GM23338 (cell line): ENCODE data around the gene ZNF638. TPM values are rescaled to one million over a fixed set of nuclear protein-coding genes. Genes with fewer than 3 reads are reported as not detected.

ENCODE experiments used
- ATAC-seq: fragments of 200-7000 bp; cut with Tn5 transposase; 3 replicates; pipeline ENCODE4 v1.9.1; 2020
- DNase-seq: peaks from one replicate; pipeline ENCODE4 v3.0.0-alpha.2; 2015; ENCODE audit warnings: low spot score
- H2AFZ ChIP-seq: fragments of 200-600 bp; sonication (generic); 2 replicates; pipeline ENCODE4 v1.8.0; 2016; ENCODE audit warnings: antibody characterized with exemption, mild to moderate bottlenecking, moderate library complexity
- H3F3A ChIP-seq: fragments of 200-600 bp; sonication (generic); replicated peaks from 2 replicates; pipeline ENCODE4 v1.8.0; 2017; ENCODE audit warnings: antibody characterized with exemption, mixed run types, low read depth
- H3K27ac ChIP-seq: fragments of 200-600 bp; sonication (generic); 2 replicates; pipeline ENCODE4 v1.6.1; 2016; ENCODE audit warnings: low read depth
- H3K27me3 ChIP-seq: fragments of 200-600 bp; sonication (generic); 2 replicates; pipeline ENCODE4 v1.8.0; 2016; ENCODE audit warnings: mild to moderate bottlenecking, mixed run types, moderate library complexity; ENCODE audit not compliant: insufficient read depth
- H3K36me3 ChIP-seq: fragments of 200-600 bp; sonication (generic); 2 replicates; pipeline ENCODE4 v1.8.0; 2016; ENCODE audit warnings: mild to moderate bottlenecking; ENCODE audit not compliant: insufficient read depth
- H3K4me1 ChIP-seq: fragments of 200-600 bp; sonication (generic); 2 replicates; pipeline ENCODE4 v1.8.0; 2016; ENCODE audit warnings: mild to moderate bottlenecking, moderate library complexity; ENCODE audit not compliant: insufficient read depth
- H3K4me2 ChIP-seq: fragments of 200-600 bp; sonication (generic); 2 replicates; pipeline ENCODE4 v1.7.1; 2017; ENCODE audit warnings: mixed run types
- H3K4me3 ChIP-seq: fragments of 200-600 bp; sonication (generic); 2 replicates; pipeline ENCODE4 v1.6.1; 2016; ENCODE audit warnings: mixed run types
- H3K79me2 ChIP-seq: fragments of 200-600 bp; sonication (generic); replicated peaks from 2 replicates; pipeline ENCODE4 v1.8.0; 2017; ENCODE audit warnings: mild to moderate bottlenecking; ENCODE audit not compliant: insufficient read depth
- H3K9me2 ChIP-seq: fragments of 200-600 bp; sonication (generic); 2 replicates; pipeline ENCODE4 v1.8.0; 2017; ENCODE audit not compliant: insufficient read depth
- H4K20me1 ChIP-seq: fragments of 200-600 bp; sonication (generic); replicated peaks from 2 replicates; pipeline ENCODE4 v1.8.0; 2017; ENCODE audit warnings: mild to moderate bottlenecking; ENCODE audit not compliant: insufficient read depth
- H3K27ac Mint-ChIP-seq: 2 replicates; pipeline ENCODE4 v1.8.0; 2020; ENCODE audit warnings: inconsistent platforms, mild to moderate bottlenecking, moderate library complexity, mixed read lengths
- H3K27me3 Mint-ChIP-seq: 3 replicates; pipeline ENCODE4 v1.8.0; 2022; ENCODE audit warnings: low read depth, mild to moderate bottlenecking, moderate library complexity, mixed read lengths, inconsistent platforms; ENCODE audit not compliant: insufficient read depth, poor library complexity
- H3K36me3 Mint-ChIP-seq: 3 replicates; pipeline ENCODE4 v1.8.0; 2021; ENCODE audit warnings: low read depth, mild to moderate bottlenecking, inconsistent platforms, moderate library complexity, mixed read lengths
- H3K4me1 Mint-ChIP-seq: 3 replicates; pipeline ENCODE4 v1.8.0; 2020; ENCODE audit warnings: mild to moderate bottlenecking, inconsistent platforms, mixed read lengths
- H3K4me3 Mint-ChIP-seq: 3 replicates; pipeline ENCODE4 v1.8.0; 2021; ENCODE audit warnings: moderate library complexity, mild to moderate bottlenecking, inconsistent platforms, mixed read lengths
- H3K9me3 Mint-ChIP-seq: 3 replicates; pipeline ENCODE4 v1.8.0; 2020; ENCODE audit warnings: moderate library complexity, mild to moderate bottlenecking, inconsistent platforms, mixed read lengths
- CREB1 ChIP-seq: fragments of 250-450 bp; sonication (Bioruptor Pico); IDR thresholded peaks from 2 replicates; pipeline ENCODE4 v1.5.0; 2020; ENCODE audit warnings: low read depth, mild to moderate bottlenecking, moderate library complexity
- EZH2 ChIP-seq: fragments of 200-600 bp; sonication (generic); IDR thresholded peaks from one replicate; pipeline ENCODE4 v1.8.0; 2017; ENCODE audit warnings: antibody characterized with exemption, mild to moderate bottlenecking, low read depth; ENCODE audit not compliant: unreplicated experiment
- EZH2phosphoT487 ChIP-seq: fragments of 200-600 bp; sonication (generic); IDR thresholded peaks from one replicate; pipeline ENCODE4 v1.8.1; 2018; ENCODE audit warnings: antibody characterized with exemption; ENCODE audit not compliant: unreplicated experiment
- JUNB ChIP-seq: IDR thresholded peaks from one replicate; pipeline ENCODE4 v1.6.1; 2016; ENCODE audit warnings: antibody characterized with exemption; ENCODE audit not compliant: unreplicated experiment
- NANOG ChIP-seq: IDR thresholded peaks from 2 replicates; pipeline ENCODE4 v1.6.1; 2016; ENCODE audit warnings: antibody characterized with exemption, borderline replicate concordance
- POLR2AphosphoS5 ChIP-seq: IDR thresholded peaks from 2 replicates; pipeline ENCODE4 v1.6.1; 2016; ENCODE audit warnings: antibody characterized with exemption, low read depth
- STAT1 ChIP-seq: IDR thresholded peaks from one replicate; pipeline ENCODE4 v1.6.1; 2016; ENCODE audit warnings: antibody characterized with exemption; ENCODE audit not compliant: unreplicated experiment
- ZNF114 ChIP-seq: fragments of 250-450 bp; sonication (Bioruptor Pico); IDR thresholded peaks from 2 replicates; pipeline ENCODE4 v1.5.0; 2020; ENCODE audit warnings: mild to moderate bottlenecking, moderate library complexity
- ZNF331 ChIP-seq: fragments of 250-450 bp; sonication (Bioruptor Pico); IDR thresholded peaks from 2 replicates; pipeline ENCODE4 v1.5.0; 2020; ENCODE audit warnings: low read depth, mild to moderate bottlenecking, moderate library complexity
- polyA plus RNA-seq: library from polyadenylated mRNA; unstranded; fragments of >200 nt; fragmentation: Nextera tagmentation; extraction: Ambion mirVana; gene quantifications from 2 replicates; pipeline ENCODE4 v1.2.1, GENCODE V29; 2016
- total RNA-seq: library from RNA; depleted of rRNA; stranded (reverse); fragments of >200 nt; shearing (Covaris generic); gene quantifications from 2 replicates; pipeline ENCODE4 v1.2.3, GENCODE V29; 2014
- TF ChIP-seq, protein P1 (sequence below): IDR thresholded peaks from 2 replicates; pipeline ENCODE4 v1.6.1; 2016; ENCODE audit warnings: antibody characterized with exemption
- TF ChIP-seq, protein P2 (sequence below): IDR thresholded peaks from one replicate; pipeline ENCODE4 v1.6.1; 2018; ENCODE audit warnings: antibody characterized with exemption; ENCODE audit not compliant: unreplicated experiment
- TF ChIP-seq, protein P3 (sequence below), 2 experiments: fragments of 200-600 bp in 1 of 2; sonication (generic) in 1 of 2; conservative IDR thresholded peaks; 2 replicates each; pipeline versions ENCODE4 v1.5.1 to v1.6.1; 2016 to 2017; ENCODE audit warnings: antibody characterized with exemption in 2 of 2, low read depth in 2 of 2, mild to moderate bottlenecking in 2 of 2, moderate library complexity in 1 of 2

ZNF638 gene
- total and polyA plus RNA-seq, 2 experiments from 2014 or later, result 185 to 190 TPM

DNA sequence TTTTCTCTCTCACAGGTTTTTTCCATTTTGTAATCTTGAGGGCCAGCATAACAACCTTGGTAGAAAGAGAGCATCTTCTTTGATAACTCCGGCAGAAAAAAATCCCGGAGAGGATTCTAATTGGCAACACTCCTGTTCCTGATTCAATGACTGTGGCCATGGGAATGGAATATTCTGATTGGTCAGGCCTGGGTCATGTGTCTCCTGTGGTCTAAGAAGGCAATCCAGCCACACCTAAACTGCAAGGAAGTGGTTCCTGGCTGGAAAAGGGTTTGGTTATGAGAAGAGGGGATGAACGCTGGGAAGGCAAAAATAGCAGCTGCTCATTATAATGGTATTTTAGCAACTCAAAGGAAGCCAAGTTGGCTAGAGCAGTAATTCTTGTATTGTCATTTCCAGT, 24.8 kb upstream of the ZNF638 start (continued):
- TF ChIP-seq, protein P1, sequence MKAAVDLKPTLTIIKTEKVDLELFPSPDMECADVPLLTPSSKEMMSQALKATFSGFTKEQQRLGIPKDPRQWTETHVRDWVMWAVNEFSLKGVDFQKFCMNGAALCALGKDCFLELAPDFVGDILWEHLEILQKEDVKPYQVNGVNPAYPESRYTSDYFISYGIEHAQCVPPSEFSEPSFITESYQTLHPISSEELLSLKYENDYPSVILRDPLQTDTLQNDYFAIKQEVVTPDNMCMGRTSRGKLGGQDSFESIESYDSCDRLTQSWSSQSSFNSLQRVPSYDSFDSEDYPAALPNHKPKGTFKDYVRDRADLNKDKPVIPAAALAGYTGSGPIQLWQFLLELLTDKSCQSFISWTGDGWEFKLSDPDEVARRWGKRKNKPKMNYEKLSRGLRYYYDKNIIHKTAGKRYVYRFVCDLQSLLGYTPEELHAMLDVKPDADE, result no peak
- TF ChIP-seq CREB1 (CRISPR knock-in tag) (no peak), EZH2 (no peak), EZH2phosphoT487 (no peak), JUNB (no peak), NANOG (no peak), STAT1 (no peak)
- TF ChIP-seq, protein P2, sequence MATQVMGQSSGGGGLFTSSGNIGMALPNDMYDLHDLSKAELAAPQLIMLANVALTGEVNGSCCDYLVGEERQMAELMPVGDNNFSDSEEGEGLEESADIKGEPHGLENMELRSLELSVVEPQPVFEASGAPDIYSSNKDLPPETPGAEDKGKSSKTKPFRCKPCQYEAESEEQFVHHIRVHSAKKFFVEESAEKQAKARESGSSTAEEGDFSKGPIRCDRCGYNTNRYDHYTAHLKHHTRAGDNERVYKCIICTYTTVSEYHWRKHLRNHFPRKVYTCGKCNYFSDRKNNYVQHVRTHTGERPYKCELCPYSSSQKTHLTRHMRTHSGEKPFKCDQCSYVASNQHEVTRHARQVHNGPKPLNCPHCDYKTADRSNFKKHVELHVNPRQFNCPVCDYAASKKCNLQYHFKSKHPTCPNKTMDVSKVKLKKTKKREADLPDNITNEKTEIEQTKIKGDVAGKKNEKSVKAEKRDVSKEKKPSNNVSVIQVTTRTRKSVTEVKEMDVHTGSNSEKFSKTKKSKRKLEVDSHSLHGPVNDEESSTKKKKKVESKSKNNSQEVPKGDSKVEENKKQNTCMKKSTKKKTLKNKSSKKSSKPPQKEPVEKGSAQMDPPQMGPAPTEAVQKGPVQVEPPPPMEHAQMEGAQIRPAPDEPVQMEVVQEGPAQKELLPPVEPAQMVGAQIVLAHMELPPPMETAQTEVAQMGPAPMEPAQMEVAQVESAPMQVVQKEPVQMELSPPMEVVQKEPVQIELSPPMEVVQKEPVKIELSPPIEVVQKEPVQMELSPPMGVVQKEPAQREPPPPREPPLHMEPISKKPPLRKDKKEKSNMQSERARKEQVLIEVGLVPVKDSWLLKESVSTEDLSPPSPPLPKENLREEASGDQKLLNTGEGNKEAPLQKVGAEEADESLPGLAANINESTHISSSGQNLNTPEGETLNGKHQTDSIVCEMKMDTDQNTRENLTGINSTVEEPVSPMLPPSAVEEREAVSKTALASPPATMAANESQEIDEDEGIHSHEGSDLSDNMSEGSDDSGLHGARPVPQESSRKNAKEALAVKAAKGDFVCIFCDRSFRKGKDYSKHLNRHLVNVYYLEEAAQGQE, result no peak
- TF ChIP-seq, protein P3, sequence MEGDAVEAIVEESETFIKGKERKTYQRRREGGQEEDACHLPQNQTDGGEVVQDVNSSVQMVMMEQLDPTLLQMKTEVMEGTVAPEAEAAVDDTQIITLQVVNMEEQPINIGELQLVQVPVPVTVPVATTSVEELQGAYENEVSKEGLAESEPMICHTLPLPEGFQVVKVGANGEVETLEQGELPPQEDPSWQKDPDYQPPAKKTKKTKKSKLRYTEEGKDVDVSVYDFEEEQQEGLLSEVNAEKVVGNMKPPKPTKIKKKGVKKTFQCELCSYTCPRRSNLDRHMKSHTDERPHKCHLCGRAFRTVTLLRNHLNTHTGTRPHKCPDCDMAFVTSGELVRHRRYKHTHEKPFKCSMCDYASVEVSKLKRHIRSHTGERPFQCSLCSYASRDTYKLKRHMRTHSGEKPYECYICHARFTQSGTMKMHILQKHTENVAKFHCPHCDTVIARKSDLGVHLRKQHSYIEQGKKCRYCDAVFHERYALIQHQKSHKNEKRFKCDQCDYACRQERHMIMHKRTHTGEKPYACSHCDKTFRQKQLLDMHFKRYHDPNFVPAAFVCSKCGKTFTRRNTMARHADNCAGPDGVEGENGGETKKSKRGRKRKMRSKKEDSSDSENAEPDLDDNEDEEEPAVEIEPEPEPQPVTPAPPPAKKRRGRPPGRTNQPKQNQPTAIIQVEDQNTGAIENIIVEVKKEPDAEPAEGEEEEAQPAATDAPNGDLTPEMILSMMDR (conservative IDR thresholded peaks at IDR 0.05; ENCODE audit: low read depth in 2 of 2), result no peak

DNA sequence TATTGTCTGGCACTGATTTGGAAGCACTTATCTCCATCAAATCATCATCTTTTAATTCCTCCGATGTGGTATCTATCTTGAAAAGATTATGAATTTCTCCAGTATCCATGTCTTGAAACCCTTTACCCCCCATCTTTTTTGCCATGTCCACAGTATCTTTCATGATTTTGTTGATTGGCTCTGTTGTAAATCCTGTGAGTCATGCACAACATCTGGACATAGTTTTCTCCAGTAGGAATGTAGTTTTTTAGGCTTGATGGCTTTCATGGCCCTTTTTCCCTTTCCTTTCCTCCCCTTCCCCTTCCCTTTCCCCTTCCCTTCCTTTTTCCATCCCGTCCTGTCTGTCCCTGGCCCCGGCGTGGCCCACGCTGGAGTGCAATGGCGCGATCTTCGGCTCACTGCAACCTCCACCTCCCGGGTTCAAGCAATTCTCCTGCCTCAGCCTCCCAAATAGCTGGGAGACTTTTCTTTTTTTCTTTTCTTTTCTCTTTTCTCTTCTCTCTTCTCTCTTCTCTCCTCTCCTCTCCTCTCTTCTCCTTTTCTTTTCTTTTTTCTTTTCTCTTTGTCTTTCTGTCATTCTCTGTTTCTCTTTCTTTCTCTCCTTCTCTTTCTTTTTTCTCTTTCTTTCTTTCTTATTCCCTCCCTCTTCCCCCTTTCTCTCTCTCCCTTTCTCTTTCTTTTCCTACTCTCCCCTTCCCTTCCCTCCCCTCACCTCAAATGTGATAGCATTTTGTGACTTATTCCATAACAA, 18.4 kb upstream of the ZNF638 start:
- Histone ChIP-seq H3K4me3 (no peak overlapping the region), H4K20me1 (peaks cover 7% of the 10 kb centered on the region; the same call in 1 of the 2 replicates), H3K36me3 (peaks cover 11% of the 10 kb centered on the region), H3K4me2 (no peak overlapping the region), H3K79me2 (peaks cover 62% of the 10 kb centered on the region), H3F3A (no peaks in the 10 kb centered on the region), H3K4me1 (no peaks in the 10 kb centered on the region), H3K27ac (no peak overlapping the region), H3K9me2 (no peaks in the 10 kb centered on the region), H2AFZ (no peak overlapping the region), H3K27me3 (no peaks in the 10 kb centered on the region)
- H3K9me3 Mint-ChIP-seq, result peaks cover 22% of the 10 kb centered on the region
- peaks cover 16% of the 10 kb centered on the region for H3K36me3 Mint-ChIP-seq
- no peaks in the 10 kb centered on the region for H3K4me1 Mint-ChIP-seq
- no peak overlapping the region for H3K27ac Mint-ChIP-seq
- no peaks in the 10 kb centered on the region for H3K27me3 Mint-ChIP-seq
- DNase-seq (no peak), ATAC-seq (no peak)
- no peak overlapping the region for H3K4me3 Mint-ChIP-seq
- TF ChIP-seq, protein P1, result no peak
- no peak for TF ChIP-seq NANOG
- no peak for TF ChIP-seq POLR2AphosphoS5
- no peak for TF ChIP-seq JUNB
- TF ChIP-seq, protein P3 (conservative IDR thresholded peaks at IDR 0.05; ENCODE audit: low read depth in 2 of 2), result no peak
- TF ChIP-seq, protein P2, result no peak
- no peak for TF ChIP-seq CREB1 (CRISPR knock-in tag)
- TF ChIP-seq ZNF331 (CRISPR knock-in tag), result no peak
- no peak for TF ChIP-seq EZH2phosphoT487
- no peak for TF ChIP-seq ZNF114 (CRISPR knock-in tag)
